Measurements from ENCODE around the gene RREB1.

DNA sequence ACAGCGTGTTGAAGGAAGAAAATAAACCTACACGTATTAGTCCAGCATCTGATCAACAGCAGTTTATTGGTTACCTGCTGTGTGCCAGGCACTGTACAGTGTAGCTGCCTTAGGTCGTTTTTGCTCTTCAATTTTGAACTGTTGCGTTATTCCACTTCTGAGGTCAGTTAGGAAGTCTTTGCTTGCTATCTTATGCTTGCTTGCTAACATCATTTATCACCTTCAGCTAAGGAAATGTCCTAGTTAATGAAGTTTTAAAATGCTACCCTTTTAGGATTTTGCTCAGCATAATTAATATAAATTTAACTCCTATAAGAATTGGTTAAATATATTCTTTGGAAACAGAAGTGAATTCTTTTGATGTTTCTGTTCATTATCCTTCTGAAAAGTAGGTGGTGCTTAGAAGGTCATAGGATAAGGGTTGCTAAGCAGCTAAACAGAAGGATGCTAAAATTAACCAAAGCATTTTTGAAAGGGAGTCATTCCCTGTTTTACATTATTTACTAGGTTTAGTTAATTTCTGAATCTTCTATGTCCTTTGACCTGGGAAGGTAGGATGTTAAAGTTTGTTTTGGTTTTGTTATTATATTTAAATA, 3.4 kb downstream of the RREB1 start:
- TF ChIP-seq CTCF (IDR thresholded peaks at IDR 0.05; ENCODE audit: insufficient read depth, low read length) (no peak), POLR2AphosphoS5 (IDR thresholded peaks at IDR 0.05; ENCODE audit: low read depth) (no peak), GABPA (IDR thresholded peaks at IDR 0.05; ENCODE audit: low read depth) (no peak), SPI1 (IDR thresholded peaks at IDR 0.05; ENCODE audit: borderline replicate concordance, low read depth) (no peak), REST (IDR thresholded peaks at IDR 0.05; ENCODE audit: insufficient replicate concordance, low read depth) (no peak)
